Type B pancreatic cell (in vitro differentiated cells): ENCODE measurements around the gene NUDT8. TPM values are rescaled to one million over a fixed set of nuclear protein-coding genes. Genes with fewer than 3 reads are reported as not detected.

Experiments
- DNase-seq: peaks from one replicate; pipeline ENCODE4 v3.0.0; 2021; ENCODE audit warnings: mixed read lengths; ENCODE audit not compliant: unreplicated experiment; ENCODE audit errors: extremely low spot score
- H3K27ac Mint-ChIP-seq: 2 replicates; pipeline ENCODE4 v1.8.0; 2021; ENCODE audit warnings: mild to moderate bottlenecking, mixed read lengths
- H3K27me3 Mint-ChIP-seq: 2 replicates; pipeline ENCODE4 v1.8.0; 2021; ENCODE audit warnings: mixed read lengths
- H3K36me3 Mint-ChIP-seq: 2 replicates; pipeline ENCODE4 v1.8.0; 2021; ENCODE audit warnings: mixed read lengths
- H3K4me1 Mint-ChIP-seq: one replicate; pipeline ENCODE4 v1.8.0; 2021; ENCODE audit warnings: mixed read lengths; ENCODE audit not compliant: unreplicated experiment
- H3K4me3 Mint-ChIP-seq: 2 replicates; pipeline ENCODE4 v1.8.0; 2021; ENCODE audit warnings: mild to moderate bottlenecking, mixed read lengths
- H3K9me3 Mint-ChIP-seq: 2 replicates; pipeline ENCODE4 v1.8.0; 2021; ENCODE audit warnings: mixed read lengths
- CTCF ChIP-seq: fragments of 200-600 bp; sonication (generic); conservative IDR thresholded peaks from 2 replicates; pipeline ENCODE4 v1.5.0; 2021; ENCODE audit warnings: antibody characterized with exemption, mild to moderate bottlenecking
- total RNA-seq: library from RNA; stranded (reverse); gene quantifications from 2 replicates; pipeline ENCODE4 v1.2.1, GENCODE V29; 2021; ENCODE audit warnings: low replicate concordance

Gene NUDT8
- total RNA-seq, 1 donor from 2014 or later: 10.3 TPM

DNA sequence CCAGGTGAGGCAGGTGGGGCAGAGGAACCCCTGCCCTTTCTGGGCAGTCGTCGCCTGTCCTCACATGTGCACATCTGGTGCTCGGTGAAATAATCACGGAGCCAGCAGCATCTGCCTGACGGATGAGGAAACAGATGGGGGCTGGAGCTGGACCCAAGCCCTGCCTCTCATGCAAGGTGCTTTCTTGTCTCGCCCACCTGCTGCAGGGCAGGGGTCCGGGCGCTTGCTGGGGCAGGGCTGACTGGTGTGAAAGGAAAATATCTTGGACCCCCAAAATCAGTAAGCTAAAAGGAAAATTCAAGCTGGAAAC, 41.4 kb upstream of the NUDT8 start:
- no peak for DNase-seq
- no peaks in the 10 kb centered on the region for H3K4me1 Mint-ChIP-seq
- H3K27ac Mint-ChIP-seq: no peak overlapping the region
- TF ChIP-seq CTCF: no peak
- H3K27me3 Mint-ChIP-seq: peaks cover 3% of the 10 kb centered on the region
- H3K4me3 Mint-ChIP-seq: no peak overlapping the region
- no peaks in the 10 kb centered on the region for H3K36me3 Mint-ChIP-seq
- H3K9me3 Mint-ChIP-seq: no peaks in the 10 kb centered on the region

DNA sequence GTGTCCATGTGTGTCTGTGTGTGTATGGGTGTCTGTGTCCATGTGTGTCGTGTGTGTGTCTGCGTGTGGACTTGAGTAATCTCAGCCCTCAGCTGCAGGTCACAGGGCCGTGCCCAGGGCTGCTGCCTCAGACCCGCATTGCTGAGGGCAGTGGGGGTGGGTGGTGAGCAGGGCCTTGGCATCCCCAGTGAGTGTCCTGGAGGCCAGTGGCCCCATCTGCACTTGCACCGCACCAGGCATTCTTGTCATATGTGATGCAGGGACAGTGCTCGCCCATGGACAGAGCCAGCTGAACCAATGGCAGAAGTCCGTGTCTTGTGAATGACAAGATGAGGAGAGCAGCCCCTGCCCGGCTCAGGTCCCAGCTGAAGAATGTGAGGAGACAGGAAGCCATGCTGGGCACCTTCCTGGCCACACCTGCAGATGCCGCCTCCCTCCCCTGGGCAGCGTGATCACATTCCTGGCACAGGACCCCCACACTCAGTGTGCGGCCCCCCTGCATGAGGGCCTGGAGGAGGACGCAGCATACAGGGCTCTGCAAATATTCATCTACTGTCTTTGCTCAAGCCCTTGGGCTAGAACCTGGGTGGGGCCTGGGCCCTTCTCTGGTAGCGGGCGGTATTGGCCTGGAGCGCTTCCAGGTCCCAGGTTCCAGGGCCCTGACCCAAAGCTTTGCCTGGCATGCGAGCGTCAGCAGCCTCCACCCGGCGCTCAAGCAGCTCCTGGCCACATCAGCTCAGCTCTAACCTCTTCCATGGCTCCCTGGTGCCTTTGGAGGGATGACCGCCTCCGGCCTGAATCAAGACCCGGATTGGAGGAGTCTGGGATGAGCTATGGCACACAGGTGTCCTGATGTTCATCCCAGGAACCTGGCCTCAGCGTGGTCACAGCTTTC, 40.8 kb upstream of the NUDT8 start:
- Mint-ChIP-seq H3K4me3 (no peak overlapping the region), H3K9me3 (no peaks in the 10 kb centered on the region), H3K27me3 (peaks cover 3% of the 10 kb centered on the region), H3K36me3 (no peaks in the 10 kb centered on the region), H3K4me1 (no peaks in the 10 kb centered on the region), H3K27ac (no peak overlapping the region)
- no peak for TF ChIP-seq CTCF
- no peak for DNase-seq

- TF ChIP-seq CTCF: no peak
- Mint-ChIP-seq H3K4me3 (no peak overlapping the region), H3K27ac (no peak overlapping the region), H3K36me3 (no peaks in the 10 kb centered on the region), H3K27me3 (no peaks in the 10 kb centered on the region), H3K9me3 (no peaks in the 10 kb centered on the region), H3K4me1 (no peaks in the 10 kb centered on the region)
- DNase-seq: no peak
Measured at GRCh38 chr11:67668192-67668551, 38.4 kb upstream of the NUDT8 start.

GRCh38 chr11:67667490-67668191, 37.9 kb upstream of the NUDT8 start:
- TF ChIP-seq CTCF: no peak
- Mint-ChIP-seq H3K27ac (no peak overlapping the region), H3K27me3 (no peaks in the 10 kb centered on the region), H3K9me3 (no peaks in the 10 kb centered on the region), H3K4me1 (no peaks in the 10 kb centered on the region), H3K4me3 (no peak overlapping the region), H3K36me3 (no peaks in the 10 kb centered on the region)
- DNase-seq: no peak

- H3K4me3 Mint-ChIP-seq: no peak overlapping the region
- H3K27me3 Mint-ChIP-seq: no peaks in the 10 kb centered on the region
- TF ChIP-seq CTCF: no peak
- H3K9me3 Mint-ChIP-seq: no peaks in the 10 kb centered on the region
- no peak overlapping the region for H3K27ac Mint-ChIP-seq
- H3K36me3 Mint-ChIP-seq: no peaks in the 10 kb centered on the region
- no peaks in the 10 kb centered on the region for H3K4me1 Mint-ChIP-seq
- DNase-seq: no peak
Measured at GRCh38 chr11:67666676-67667489, 37.1 kb upstream of the NUDT8 start.
